H1 (cell line): Measurements from ENCODE around the gene NPHP4.

Experiments
- ATF3 ChIP-seq: IDR thresholded peaks from 2 replicates; pipeline ENCODE4 v1.6.1; 2011; ENCODE audit warnings: low read depth, mild to moderate bottlenecking, low read length; ENCODE audit not compliant: insufficient read depth
- EZH2 ChIP-seq: fragments of 200-600 bp; sonication (generic); IDR thresholded peaks from 2 replicates; pipeline ENCODE4 v1.7.1; 2012; ENCODE audit warnings: low read depth, mild to moderate bottlenecking, moderate library complexity, low read length, inconsistent platforms; ENCODE audit not compliant: severe bottlenecking
- POLR2A ChIP-seq, 2 experiments: IDR thresholded peaks; 1 replicate in 1 of 2; 2 replicates in 1 of 2; pipeline ENCODE4 v1.6.1; 2011; ENCODE audit warnings: low read depth in 2 of 2, low read length in 2 of 2, mild to moderate bottlenecking in 2 of 2; ENCODE audit errors: control extremely low read depth in 1 of 2

DNA sequence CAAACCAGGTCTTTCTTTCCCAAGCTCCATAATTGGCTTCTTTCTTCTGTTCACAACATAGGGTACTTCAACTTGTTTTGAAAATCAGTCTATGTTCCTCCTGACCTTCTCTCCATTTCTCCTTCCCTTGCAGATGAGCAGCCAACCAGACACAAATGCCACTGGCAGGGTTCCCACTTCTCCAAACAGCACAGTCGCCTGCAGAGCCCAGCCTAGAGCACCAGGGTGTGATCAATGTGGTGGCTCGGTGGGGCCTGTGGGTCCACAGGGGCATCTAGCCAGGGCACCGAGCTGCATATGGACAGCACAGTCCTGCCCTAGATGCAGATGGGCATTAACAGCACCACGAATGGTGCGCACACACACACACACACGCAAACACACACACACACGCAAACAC lies 112.8 kb downstream of the NPHP4 start:
- TF ChIP-seq ATF3 (no peak), EZH2 (no peak), POLR2A (IDR thresholded peaks at IDR 0.05; ENCODE audit: control extremely low read depth in 1 of 2, low read depth in 2 of 2, low read length in 2 of 2) (no peak)
